AG09309 (cell line): ENCODE results near the gene CDH4.

Experiments used
- DNase-seq: peaks from one replicate; pipeline ENCODE4 v3.0.0-alpha.2; 2010; ENCODE audit warnings: low read depth
- H3K4me3 ChIP-seq: 2 replicates; pipeline ENCODE4 v1.5.1; 2011; ENCODE audit warnings: mild to moderate bottlenecking, low read depth, low read length, moderate library complexity; ENCODE audit not compliant: control insufficient read depth
- CTCF ChIP-seq: IDR thresholded peaks from 2 replicates; pipeline ENCODE4 v1.5.1; 2011; ENCODE audit warnings: mild to moderate bottlenecking, low read depth, low read length, inconsistent platforms; ENCODE audit not compliant: insufficient read depth, control insufficient read depth; ENCODE audit errors: missing control alignments

Gene CDH4

GRCh38 chr20:61625246-61625645, 373.2 kb downstream of the CDH4 start:
- H3K4me3 ChIP-seq: no peak overlapping the region
- no peak for TF ChIP-seq CTCF
- DNase-seq: no peak

GRCh38 chr20:61626412-61626811, 374.4 kb downstream of the CDH4 start:
- H3K4me3 ChIP-seq: no peak overlapping the region
- DNase-seq: no peak
- TF ChIP-seq CTCF: no peak

GRCh38 chr20:61627791-61628415, 375.8 kb downstream of the CDH4 start:
- DNase-seq: no peak
- H3K4me3 ChIP-seq: no peak overlapping the region
- TF ChIP-seq CTCF: no peak

GRCh38 chr20:61628480-61628879, 376.4 kb downstream of the CDH4 start:
- H3K4me3 ChIP-seq: no peak overlapping the region
- no peak for TF ChIP-seq CTCF
- DNase-seq: no peak

- DNase-seq: no peak
- no peak for TF ChIP-seq CTCF
- no peak overlapping the region for H3K4me3 ChIP-seq
Observed at GRCh38 chr20:61628901-61629601, 377.0 kb downstream of the CDH4 start.

- no peak overlapping the region for H3K4me3 ChIP-seq
- no peak for DNase-seq
- TF ChIP-seq CTCF: no peak
Observed at GRCh38 chr20:61629602-61630390, 377.7 kb downstream of the CDH4 start.

GRCh38 chr20:61630391-61630650, 378.3 kb downstream of the CDH4 start:
- no peak for TF ChIP-seq CTCF
- no peak for DNase-seq
- no peak overlapping the region for H3K4me3 ChIP-seq
